ENCODE data around the gene ABCB10.
"Not testable (repeated sequence)": the region's sequence is repeated elsewhere in the genome, so short reads cannot be mapped to it uniquely, and the experiment has no call there.

The ABCB10 gene

GRCh38 chr1:229475859-229476258 is 82.6 kb downstream of the ABCB10 start:
- H3K4me2 ChIP-seq (ENCODE audit: low read length); H3K23ac ChIP-seq (ENCODE audit: low read length); H4K12ac ChIP-seq (ENCODE audit: low read depth, low read length); DNase-seq; H3K9me3 ChIP-seq (ENCODE audit: insufficient read depth, low read depth, low read length); H3K27me3 ChIP-seq (ENCODE audit: insufficient read depth, low read length); H3K4me3 ChIP-seq (ENCODE audit: low read depth, low read length); H2AK5ac ChIP-seq (ENCODE audit: low read length); H3K9ac ChIP-seq (ENCODE audit: low read length); H2AFZ ChIP-seq (ENCODE audit: insufficient read depth, low read length, poor library complexity); H2BK120ac ChIP-seq (ENCODE audit: insufficient read depth, low read length, poor library complexity); H3K79me1 ChIP-seq (ENCODE audit: low read length); H3K18ac ChIP-seq (ENCODE audit: low read length); H2BK5ac ChIP-seq (ENCODE audit: low read depth, low read length, poor library complexity); H3K14ac ChIP-seq (ENCODE audit: low read length); H3K4me1 ChIP-seq (ENCODE audit: control insufficient read depth in 1 of 2, insufficient read depth in 2 of 2, low read length in 2 of 2); H3K79me2 ChIP-seq (ENCODE audit: control insufficient read depth, insufficient read depth, low read length, poor library complexity); H3K27ac ChIP-seq (ENCODE audit: low read depth, low read length); H4K91ac ChIP-seq (ENCODE audit: low read depth, low read length); H3K4ac ChIP-seq (ENCODE audit: low read depth, low read length); H4K8ac ChIP-seq (ENCODE audit: low read depth, low read length); H2BK12ac ChIP-seq (ENCODE audit: low read length): not testable (repeated sequence)
- H3K36me3 ChIP-seq (ENCODE audit: control insufficient read depth in 1 of 2, insufficient read depth in 2 of 2, low read length in 2 of 2) = peaks cover 26 to 34% of the 10 kb centered on the region in 2 experiments
- WGBS (ENCODE audit: extremely low coverage, insufficient coverage, insufficient read length) = no CpG with 5 or more reads among the region's 13 CpGs

GRCh38 chr1:229474509-229474908 is 84.0 kb downstream of the ABCB10 start:
- no peak overlapping the region for H2BK120ac ChIP-seq (ENCODE audit: insufficient read depth, low read length, poor library complexity)
- no peak overlapping the region for H3K9ac ChIP-seq (ENCODE audit: low read length)
- H4K91ac ChIP-seq (ENCODE audit: low read depth, low read length) = no peak overlapping the region
- H3K4me3 ChIP-seq (ENCODE audit: low read depth, low read length) = no peak overlapping the region
- DNase-seq = no peak
- H3K36me3 ChIP-seq (ENCODE audit: control insufficient read depth in 1 of 2, insufficient read depth in 2 of 2, low read length in 2 of 2) = peaks cover 29 to 39% of the 10 kb centered on the region in 2 experiments
- H3K4me1 ChIP-seq (ENCODE audit: control insufficient read depth in 1 of 2, insufficient read depth in 2 of 2, low read length in 2 of 2) = no peaks in the 10 kb centered on the region
- no peak overlapping the region for H3K14ac ChIP-seq (ENCODE audit: low read length)
- no peaks in the 10 kb centered on the region for H3K27me3 ChIP-seq (ENCODE audit: insufficient read depth, low read length)
- no peaks in the 10 kb centered on the region for H3K79me2 ChIP-seq (ENCODE audit: control insufficient read depth, insufficient read depth, low read length, poor library complexity)
- WGBS (ENCODE audit: extremely low coverage, insufficient coverage, insufficient read length) = no CpG with 5 or more reads among the region's 2 CpGs
- no peak overlapping the region for H3K4ac ChIP-seq (ENCODE audit: low read depth, low read length)
- H2BK12ac ChIP-seq (ENCODE audit: low read length) = no peak overlapping the region
- H2AK5ac ChIP-seq (ENCODE audit: low read length) = no peak overlapping the region
- no peak overlapping the region for H4K12ac ChIP-seq (ENCODE audit: low read depth, low read length)
- H3K9me3 ChIP-seq (ENCODE audit: insufficient read depth, low read depth, low read length) = no peaks in the 10 kb centered on the region
- no peak overlapping the region for H3K27ac ChIP-seq (ENCODE audit: low read depth, low read length)
- no peak overlapping the region for H2AFZ ChIP-seq (ENCODE audit: insufficient read depth, low read length, poor library complexity)
- H3K4me2 ChIP-seq (ENCODE audit: low read length) = no peak overlapping the region
- H3K79me1 ChIP-seq (ENCODE audit: low read length) = no peaks in the 10 kb centered on the region
- H2BK5ac ChIP-seq (ENCODE audit: low read depth, low read length, poor library complexity) = no peak overlapping the region
- H3K18ac ChIP-seq (ENCODE audit: low read length) = no peak overlapping the region
- no peak overlapping the region for H3K23ac ChIP-seq (ENCODE audit: low read length)
- no peak overlapping the region for H4K8ac ChIP-seq (ENCODE audit: low read depth, low read length)

- Histone ChIP-seq H3K14ac (ENCODE audit: low read length) (no peak overlapping the region), H3K4me1 (ENCODE audit: control insufficient read depth in 1 of 2, insufficient read depth in 2 of 2, low read length in 2 of 2) (no peaks in the 10 kb centered on the region), H3K4me3 (ENCODE audit: low read depth, low read length) (no peak overlapping the region), H2BK120ac (ENCODE audit: insufficient read depth, low read length, poor library complexity) (no peak overlapping the region), H3K9me3 (ENCODE audit: insufficient read depth, low read depth, low read length) (no peaks in the 10 kb centered on the region), H3K79me1 (ENCODE audit: low read length) (no peaks in the 10 kb centered on the region), H4K12ac (ENCODE audit: low read depth, low read length) (no peak overlapping the region), H3K27ac (ENCODE audit: low read depth, low read length) (no peak overlapping the region), H3K9ac (ENCODE audit: low read length) (no peak overlapping the region), H3K36me3 (ENCODE audit: control insufficient read depth in 1 of 2, insufficient read depth in 2 of 2, low read length in 2 of 2) (peaks cover 30 to 39% of the 10 kb centered on the region in 2 experiments), H4K91ac (ENCODE audit: low read depth, low read length) (no peak overlapping the region), H3K79me2 (ENCODE audit: control insufficient read depth, insufficient read depth, low read length, poor library complexity) (no peaks in the 10 kb centered on the region), H2BK5ac (ENCODE audit: low read depth, low read length, poor library complexity) (no peak overlapping the region), H2AK5ac (ENCODE audit: low read length) (no peak overlapping the region), H4K8ac (ENCODE audit: low read depth, low read length) (no peak overlapping the region), H3K4me2 (ENCODE audit: low read length) (no peak overlapping the region), H3K23ac (ENCODE audit: low read length) (no peak overlapping the region), H3K27me3 (ENCODE audit: insufficient read depth, low read length) (no peaks in the 10 kb centered on the region), H2BK12ac (ENCODE audit: low read length) (no peak overlapping the region), H3K18ac (ENCODE audit: low read length) (no peak overlapping the region), H2AFZ (ENCODE audit: insufficient read depth, low read length, poor library complexity) (no peak overlapping the region), H3K4ac (ENCODE audit: low read depth, low read length) (no peak overlapping the region)
- no CpG with 5 or more reads among the region's 3 CpGs for WGBS (ENCODE audit: extremely low coverage, insufficient coverage, insufficient read length)
- no peak for DNase-seq
These were observed 87.3 kb downstream of the ABCB10 start for GRCh38 chr1:229471175-229471574.

GRCh38 chr1:229470406-229471043 is 88.0 kb downstream of the ABCB10 start:
- Histone ChIP-seq H4K12ac (ENCODE audit: low read depth, low read length) (no peak overlapping the region), H4K8ac (ENCODE audit: low read depth, low read length) (no peak overlapping the region), H3K4me1 (ENCODE audit: control insufficient read depth in 1 of 2, insufficient read depth in 2 of 2, low read length in 2 of 2) (no peaks in the 10 kb centered on the region), H3K27me3 (ENCODE audit: insufficient read depth, low read length) (no peaks in the 10 kb centered on the region), H2BK5ac (ENCODE audit: low read depth, low read length, poor library complexity) (no peak overlapping the region), H3K4ac (ENCODE audit: low read depth, low read length) (no peak overlapping the region), H3K9me3 (ENCODE audit: insufficient read depth, low read depth, low read length) (no peaks in the 10 kb centered on the region), H3K79me1 (ENCODE audit: low read length) (no peaks in the 10 kb centered on the region), H3K79me2 (ENCODE audit: control insufficient read depth, insufficient read depth, low read length, poor library complexity) (no peaks in the 10 kb centered on the region), H3K4me2 (ENCODE audit: low read length) (no peak overlapping the region), H3K18ac (ENCODE audit: low read length) (no peak overlapping the region), H2BK120ac (ENCODE audit: insufficient read depth, low read length, poor library complexity) (no peak overlapping the region), H3K9ac (ENCODE audit: low read length) (no peak overlapping the region), H3K14ac (ENCODE audit: low read length) (no peak overlapping the region), H2AFZ (ENCODE audit: insufficient read depth, low read length, poor library complexity) (no peak overlapping the region), H4K91ac (ENCODE audit: low read depth, low read length) (no peak overlapping the region), H2AK5ac (ENCODE audit: low read length) (no peak overlapping the region), H3K23ac (ENCODE audit: low read length) (no peak overlapping the region), H3K36me3 (ENCODE audit: control insufficient read depth in 1 of 2, insufficient read depth in 2 of 2, low read length in 2 of 2) (peaks cover 30 to 42% of the 10 kb centered on the region in 2 experiments), H3K4me3 (ENCODE audit: low read depth, low read length) (no peak overlapping the region), H3K27ac (ENCODE audit: low read depth, low read length) (no peak overlapping the region), H2BK12ac (ENCODE audit: low read length) (no peak overlapping the region)
- no peak for DNase-seq
- WGBS (ENCODE audit: extremely low coverage, insufficient coverage, insufficient read length) = no CpG with 5 or more reads among the region's 8 CpGs

All from trophoblast cell (in vitro differentiated cells and primary cell).